Panc1 (cell line): Measurements from ENCODE around the gene USP31.

ENCODE experiments used
- POLR2AphosphoS5 ChIP-seq: IDR thresholded peaks from 2 replicates; pipeline ENCODE4 v1.6.1; 2012; ENCODE audit warnings: mild to moderate bottlenecking, low read depth, low read length, moderate library complexity
- SIN3A ChIP-seq: IDR thresholded peaks from 2 replicates; pipeline ENCODE4 v1.6.1; 2012; ENCODE audit warnings: low read depth, mild to moderate bottlenecking, low read length, moderate library complexity, borderline replicate concordance; ENCODE audit not compliant: insufficient read depth
- TCF7L2 ChIP-seq: IDR thresholded peaks from 2 replicates; pipeline ENCODE4 v1.6.1; 2011; ENCODE audit warnings: mild to moderate bottlenecking, low read depth, low read length, inconsistent platforms
- TF ChIP-seq, protein P1 (sequence below): fragments of 450-650 bp; IDR thresholded peaks from 2 replicates; pipeline ENCODE4 v1.5.1; 2017; ENCODE audit warnings: mild to moderate bottlenecking
- TF ChIP-seq, protein P2 (sequence below), 2 experiments: IDR thresholded peaks; 2 replicates each; pipeline ENCODE4 v1.6.1; 2011 to 2012; ENCODE audit warnings: low read depth in 2 of 2, control low read depth in 1 of 2, low read length in 1 of 2, mild to moderate bottlenecking in 1 of 2, moderate library complexity in 1 of 2; ENCODE audit not compliant: insufficient read depth in 1 of 2

DNA sequence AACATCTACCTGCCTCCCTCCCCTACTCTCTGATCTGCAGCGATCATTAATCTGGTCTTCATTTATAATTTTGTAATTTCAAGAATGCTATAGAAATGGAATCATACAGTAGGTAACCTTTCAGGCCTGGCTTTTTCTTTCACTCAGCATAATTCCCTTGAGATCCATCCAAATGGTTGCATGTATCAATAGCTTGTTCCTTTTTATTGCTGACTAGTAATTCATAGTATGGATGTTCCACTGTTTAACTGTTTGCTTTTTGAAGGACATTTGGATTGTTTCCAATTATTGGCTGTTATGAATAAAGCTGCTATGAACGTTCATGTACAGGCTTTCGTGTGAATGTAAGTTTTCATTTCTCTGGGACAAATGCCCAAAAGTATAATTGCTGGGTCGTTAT, 125.2 kb downstream of the USP31 start:
- TF ChIP-seq SIN3A (no peak), TCF7L2 (no peak), POLR2AphosphoS5 (no peak)
- TF ChIP-seq, protein P1, sequence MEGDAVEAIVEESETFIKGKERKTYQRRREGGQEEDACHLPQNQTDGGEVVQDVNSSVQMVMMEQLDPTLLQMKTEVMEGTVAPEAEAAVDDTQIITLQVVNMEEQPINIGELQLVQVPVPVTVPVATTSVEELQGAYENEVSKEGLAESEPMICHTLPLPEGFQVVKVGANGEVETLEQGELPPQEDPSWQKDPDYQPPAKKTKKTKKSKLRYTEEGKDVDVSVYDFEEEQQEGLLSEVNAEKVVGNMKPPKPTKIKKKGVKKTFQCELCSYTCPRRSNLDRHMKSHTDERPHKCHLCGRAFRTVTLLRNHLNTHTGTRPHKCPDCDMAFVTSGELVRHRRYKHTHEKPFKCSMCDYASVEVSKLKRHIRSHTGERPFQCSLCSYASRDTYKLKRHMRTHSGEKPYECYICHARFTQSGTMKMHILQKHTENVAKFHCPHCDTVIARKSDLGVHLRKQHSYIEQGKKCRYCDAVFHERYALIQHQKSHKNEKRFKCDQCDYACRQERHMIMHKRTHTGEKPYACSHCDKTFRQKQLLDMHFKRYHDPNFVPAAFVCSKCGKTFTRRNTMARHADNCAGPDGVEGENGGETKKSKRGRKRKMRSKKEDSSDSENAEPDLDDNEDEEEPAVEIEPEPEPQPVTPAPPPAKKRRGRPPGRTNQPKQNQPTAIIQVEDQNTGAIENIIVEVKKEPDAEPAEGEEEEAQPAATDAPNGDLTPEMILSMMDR: no peak
- TF ChIP-seq, protein P2, sequence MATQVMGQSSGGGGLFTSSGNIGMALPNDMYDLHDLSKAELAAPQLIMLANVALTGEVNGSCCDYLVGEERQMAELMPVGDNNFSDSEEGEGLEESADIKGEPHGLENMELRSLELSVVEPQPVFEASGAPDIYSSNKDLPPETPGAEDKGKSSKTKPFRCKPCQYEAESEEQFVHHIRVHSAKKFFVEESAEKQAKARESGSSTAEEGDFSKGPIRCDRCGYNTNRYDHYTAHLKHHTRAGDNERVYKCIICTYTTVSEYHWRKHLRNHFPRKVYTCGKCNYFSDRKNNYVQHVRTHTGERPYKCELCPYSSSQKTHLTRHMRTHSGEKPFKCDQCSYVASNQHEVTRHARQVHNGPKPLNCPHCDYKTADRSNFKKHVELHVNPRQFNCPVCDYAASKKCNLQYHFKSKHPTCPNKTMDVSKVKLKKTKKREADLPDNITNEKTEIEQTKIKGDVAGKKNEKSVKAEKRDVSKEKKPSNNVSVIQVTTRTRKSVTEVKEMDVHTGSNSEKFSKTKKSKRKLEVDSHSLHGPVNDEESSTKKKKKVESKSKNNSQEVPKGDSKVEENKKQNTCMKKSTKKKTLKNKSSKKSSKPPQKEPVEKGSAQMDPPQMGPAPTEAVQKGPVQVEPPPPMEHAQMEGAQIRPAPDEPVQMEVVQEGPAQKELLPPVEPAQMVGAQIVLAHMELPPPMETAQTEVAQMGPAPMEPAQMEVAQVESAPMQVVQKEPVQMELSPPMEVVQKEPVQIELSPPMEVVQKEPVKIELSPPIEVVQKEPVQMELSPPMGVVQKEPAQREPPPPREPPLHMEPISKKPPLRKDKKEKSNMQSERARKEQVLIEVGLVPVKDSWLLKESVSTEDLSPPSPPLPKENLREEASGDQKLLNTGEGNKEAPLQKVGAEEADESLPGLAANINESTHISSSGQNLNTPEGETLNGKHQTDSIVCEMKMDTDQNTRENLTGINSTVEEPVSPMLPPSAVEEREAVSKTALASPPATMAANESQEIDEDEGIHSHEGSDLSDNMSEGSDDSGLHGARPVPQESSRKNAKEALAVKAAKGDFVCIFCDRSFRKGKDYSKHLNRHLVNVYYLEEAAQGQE (IDR thresholded peaks at IDR 0.05; ENCODE audit: insufficient read depth in 1 of 2, low read depth in 2 of 2, low read length in 1 of 2): no peak
